Neutrophil (primary cell): Measurements from ENCODE around the gene NSA2.
"Not testable (repeated sequence)": the region's sequence is repeated elsewhere in the genome, so short reads cannot be mapped to it uniquely, and the experiment has no call there.

Source experiments
- H3K27ac ChIP-seq: fragments of 200-600 bp; sonication (generic); 2 replicates; pipeline ENCODE4 v1.5.1; 2016; ENCODE audit warnings: mild to moderate bottlenecking, moderate library complexity
- H3K27me3 ChIP-seq: fragments of 200-600 bp; sonication (generic); 2 replicates; pipeline ENCODE4 v1.6.0; 2016; ENCODE audit warnings: mild to moderate bottlenecking
- H3K36me3 ChIP-seq: fragments of 200-600 bp; sonication (generic); 2 replicates; pipeline ENCODE4 v1.5.1; 2017
- H3K4me1 ChIP-seq, 2 experiments: fragments of 200-600 bp in 1 of 2; sonication (generic) in 1 of 2; 1 replicate in 1 of 2; 2 replicates in 1 of 2; pipeline versions ENCODE4 v1.5.1 to v1.6.1; 2013 to 2016; ENCODE audit warnings: low read depth in 1 of 2, low read length in 1 of 2, mild to moderate bottlenecking in 1 of 2, moderate library complexity in 1 of 2; ENCODE audit not compliant: control insufficient read depth in 1 of 2, insufficient read depth in 1 of 2
- H3K4me3 ChIP-seq, 2 experiments: fragments of 200-600 bp in 1 of 2; sonication (generic) in 1 of 2; 1 replicate in 1 of 2; 2 replicates in 1 of 2; pipeline ENCODE4 v1.5.1; 2013 to 2016; ENCODE audit warnings: low read depth in 1 of 2, low read length in 1 of 2, mild to moderate bottlenecking in 1 of 2, moderate library complexity in 1 of 2
- H3K9me3 ChIP-seq: fragments of 200-600 bp; sonication (generic); 2 replicates; pipeline ENCODE4 v1.5.1; 2016
- CTCF ChIP-seq: fragments of 200-600 bp; sonication (generic); IDR thresholded peaks from 2 replicates; pipeline ENCODE4 v1.5.1; 2016; ENCODE audit warnings: antibody characterized with exemption

NSA2 gene

GRCh38 chr5:74787424-74787823, 20.4 kb downstream of the NSA2 start:
- H3K9me3 ChIP-seq: no peaks in the 10 kb centered on the region
- H3K36me3 ChIP-seq: no peaks in the 10 kb centered on the region
- H3K27ac ChIP-seq: no peak overlapping the region
- H3K4me3 ChIP-seq: no peak overlapping the region
- no peaks in the 10 kb centered on the region for H3K27me3 ChIP-seq
- H3K4me1 ChIP-seq: no peaks in the 10 kb centered on the region
- no peak for TF ChIP-seq CTCF

- not testable (repeated sequence) for H3K9me3 ChIP-seq, H3K4me1 ChIP-seq, H3K27me3 ChIP-seq, H3K4me3 ChIP-seq, H3K27ac ChIP-seq, H3K36me3 ChIP-seq
Observed at GRCh38 chr5:74791669-74792068, 24.6 kb downstream of the NSA2 start.

- H3K9me3 ChIP-seq: no peaks in the 10 kb centered on the region
- no peaks in the 10 kb centered on the region for H3K4me1 ChIP-seq
- no peak for TF ChIP-seq CTCF
- H3K27me3 ChIP-seq: no peaks in the 10 kb centered on the region
- H3K4me3 ChIP-seq: no peak overlapping the region
- no peaks in the 10 kb centered on the region for H3K36me3 ChIP-seq
- H3K27ac ChIP-seq: no peak overlapping the region
Observed at GRCh38 chr5:74798977-74799911, 32.2 kb downstream of the NSA2 start.

GRCh38 chr5:74801197-74801596, 34.1 kb downstream of the NSA2 start:
- no peak for TF ChIP-seq CTCF
- Histone ChIP-seq H3K4me1 (no peaks in the 10 kb centered on the region), H3K36me3 (no peaks in the 10 kb centered on the region)

GRCh38 chr5:74801941-74802340, 34.9 kb downstream of the NSA2 start:
- no peaks in the 10 kb centered on the region for H3K4me1 ChIP-seq
- H3K27ac ChIP-seq: no peak overlapping the region
- no peaks in the 10 kb centered on the region for H3K9me3 ChIP-seq
- no peak overlapping the region for H3K4me3 ChIP-seq
- no peaks in the 10 kb centered on the region for H3K36me3 ChIP-seq
- H3K27me3 ChIP-seq: no peaks in the 10 kb centered on the region
- no peak for TF ChIP-seq CTCF

More at GRCh38 chr5:74801197-74801596, 34.1 kb downstream of the NSA2 start:
- no peaks in the 10 kb centered on the region for H3K27me3 ChIP-seq
- H3K9me3 ChIP-seq: no peaks in the 10 kb centered on the region
- H3K4me3 ChIP-seq: no peak overlapping the region
- H3K27ac ChIP-seq: no peak overlapping the region

GRCh38 chr5:74810915-74811314, 43.9 kb downstream of the NSA2 start:
- H3K9me3 ChIP-seq: no peaks in the 10 kb centered on the region
- H3K4me3 ChIP-seq: no peak overlapping the region
- no peak overlapping the region for H3K27ac ChIP-seq
- no peaks in the 10 kb centered on the region for H3K36me3 ChIP-seq
- no peaks in the 10 kb centered on the region for H3K4me1 ChIP-seq
- TF ChIP-seq CTCF: no peak
- no peaks in the 10 kb centered on the region for H3K27me3 ChIP-seq
